Stimulated activated naive CD8-positive, alpha-beta T cell treated with anti-CD3 and anti-CD28 coated beads, Interleukin-15, Interleukin-2, amounts not matched to agents 100 ng/mL and 50 ng/mL, for 24 hours (primary cell): ENCODE data around the gene MCRIP2.
"Not testable (repeated sequence)": the region's sequence is repeated elsewhere in the genome, so short reads cannot be mapped to it uniquely, and the experiment has no call there.

Experiments used
- H3K27ac Mint-ChIP-seq: one replicate; pipeline ENCODE4 v1.8.0; 2021; ENCODE audit warnings: mild to moderate bottlenecking, mixed read lengths
- H3K27me3 Mint-ChIP-seq: one replicate; pipeline ENCODE4 v1.8.0; 2021; ENCODE audit warnings: mixed read lengths
- H3K36me3 Mint-ChIP-seq: one replicate; pipeline ENCODE4 v1.8.0; 2021; ENCODE audit warnings: low read depth, mixed read lengths
- H3K4me1 Mint-ChIP-seq: one replicate; pipeline ENCODE4 v1.8.0; 2021; ENCODE audit warnings: low read depth, mixed read lengths
- H3K4me3 Mint-ChIP-seq: one replicate; pipeline ENCODE4 v1.8.0; 2021; ENCODE audit warnings: mild to moderate bottlenecking, mixed read lengths
- H3K9me3 Mint-ChIP-seq: one replicate; pipeline ENCODE4 v1.8.0; 2021; ENCODE audit warnings: mixed read lengths

Gene MCRIP2

DNA sequence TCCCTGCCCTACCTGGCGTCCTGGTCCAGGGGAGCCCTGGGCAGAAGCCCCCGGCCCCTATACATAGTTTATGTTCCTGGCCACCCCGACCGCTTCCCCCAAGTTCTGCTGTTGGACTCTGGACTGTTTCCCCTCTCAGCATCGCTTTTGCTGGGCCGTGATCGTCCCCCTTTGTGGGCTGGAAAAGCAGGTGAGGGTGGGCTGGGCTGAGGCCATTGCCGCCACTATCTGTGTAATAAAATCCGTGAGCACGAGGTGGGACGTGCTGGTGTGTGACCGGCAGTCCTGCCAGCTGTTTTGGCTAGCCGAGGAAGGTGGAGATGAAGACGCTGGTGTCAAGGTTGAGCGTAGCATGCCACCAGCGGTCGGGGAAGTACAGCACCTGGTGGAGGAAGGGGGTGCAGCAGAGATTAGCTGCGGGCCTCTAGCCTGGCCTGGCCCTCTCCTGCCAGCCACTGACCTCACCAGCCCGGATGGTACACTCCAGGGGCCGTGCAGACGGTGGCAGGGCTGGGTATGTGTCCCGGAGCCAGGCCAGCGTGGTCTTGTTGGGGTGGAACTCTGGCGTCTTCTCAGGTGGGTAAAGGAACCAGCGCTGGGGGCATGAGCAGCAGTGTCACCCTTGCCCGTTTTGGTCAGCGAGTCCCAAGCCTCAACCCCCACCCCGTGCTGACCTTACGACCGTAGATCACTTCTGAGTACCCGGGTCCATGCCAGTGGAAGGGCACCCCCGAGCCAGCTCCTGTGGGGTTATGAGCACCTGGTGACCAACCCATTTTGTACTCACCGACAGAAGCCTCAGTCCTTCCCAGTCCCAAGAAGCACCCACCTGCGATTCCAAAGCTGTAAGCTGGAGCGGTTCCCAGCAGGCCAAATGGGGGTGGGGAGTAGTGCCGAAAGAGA is 41.1 kb downstream of the MCRIP2 start:
- peak overlapping the region; percentile 85 for H3K4me3 Mint-ChIP-seq
- peaks cover 33% of the 10 kb centered on the region for H3K4me1 Mint-ChIP-seq
- H3K27me3 Mint-ChIP-seq, result no peaks in the 10 kb centered on the region
- peaks cover 21% of the 10 kb centered on the region for H3K36me3 Mint-ChIP-seq
- H3K27ac Mint-ChIP-seq, result peak overlapping the region; percentile 63
- H3K9me3 Mint-ChIP-seq, result no peaks in the 10 kb centered on the region

DNA sequence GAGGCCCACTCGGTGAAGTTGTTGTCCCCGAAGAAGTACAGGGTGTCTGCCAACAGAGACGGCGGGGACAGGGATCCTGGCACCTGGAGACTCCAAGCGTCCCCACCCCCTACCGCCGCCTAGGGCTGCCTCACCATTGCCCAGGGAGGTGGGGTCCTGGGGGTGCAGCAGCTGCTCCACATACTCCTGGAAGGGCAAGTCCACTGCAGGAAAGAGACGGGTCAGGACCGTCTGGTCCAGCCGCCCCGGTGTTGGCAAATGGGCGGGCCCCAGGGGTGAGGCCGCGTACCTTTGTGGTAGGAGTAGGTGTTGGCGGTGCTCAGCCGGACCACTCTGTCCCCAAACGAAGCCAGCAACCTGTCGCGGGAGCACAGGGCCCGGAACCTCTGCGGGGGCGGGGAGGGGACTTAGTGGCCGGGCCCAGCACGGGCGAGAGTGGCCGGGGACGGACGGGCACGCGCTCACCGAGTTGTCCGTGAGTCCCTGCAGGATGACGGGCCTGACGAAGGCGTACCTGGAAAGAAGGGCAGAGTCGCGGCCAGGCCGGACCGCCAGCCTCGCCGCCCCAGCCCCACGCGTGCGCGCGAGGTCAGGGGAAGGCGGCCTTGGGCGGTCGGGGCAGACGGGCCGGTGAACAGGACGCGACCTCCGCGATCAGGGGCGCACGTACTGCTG is 41.9 kb downstream of the MCRIP2 start:
- no peaks in the 10 kb centered on the region for H3K27me3 Mint-ChIP-seq
- H3K4me3 Mint-ChIP-seq, result peak overlapping the region; percentile 85
- H3K36me3 Mint-ChIP-seq, result peaks cover 21% of the 10 kb centered on the region
- peaks cover 33% of the 10 kb centered on the region for H3K4me1 Mint-ChIP-seq
- H3K9me3 Mint-ChIP-seq, result no peaks in the 10 kb centered on the region
- peak overlapping the region; percentile 63 for H3K27ac Mint-ChIP-seq

DNA sequence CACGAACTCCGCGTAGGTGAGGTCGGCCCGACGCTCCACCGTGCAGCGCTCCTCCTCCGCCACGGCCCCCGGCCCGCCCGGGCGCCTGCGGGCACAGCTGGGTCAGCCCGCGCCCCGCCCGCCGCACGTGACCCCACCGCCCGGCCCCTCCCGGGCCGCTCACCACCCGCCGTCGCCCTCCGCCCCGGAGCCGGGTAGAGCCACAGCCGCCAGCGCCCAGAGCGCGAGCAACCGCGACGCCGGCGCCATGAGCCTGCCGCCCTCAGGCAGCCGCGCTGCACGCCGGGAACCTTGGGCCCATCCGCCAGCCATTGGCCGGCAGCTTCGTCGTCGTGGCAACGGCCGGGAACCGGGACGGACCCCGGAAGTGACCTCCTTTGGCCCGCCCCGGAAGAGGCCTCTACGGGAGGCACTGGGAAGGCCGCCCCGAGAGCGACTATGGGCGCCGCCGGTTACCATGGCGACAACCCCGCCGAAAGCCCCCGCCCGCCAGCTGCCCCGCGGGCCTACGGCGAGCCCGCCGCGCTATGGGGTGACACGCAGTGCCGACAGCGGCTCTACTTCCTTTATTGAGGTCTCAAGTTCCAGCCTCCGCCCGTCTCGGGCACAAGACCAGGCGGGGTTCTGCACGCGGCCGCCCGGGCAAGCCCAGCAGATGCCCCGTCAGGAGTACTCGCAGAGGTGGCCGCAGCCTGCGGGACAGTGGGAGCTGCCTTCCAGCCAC is 42.6 kb downstream of the MCRIP2 start, which contains the start of gene JMJD8:
Gene JMJD8 (minus strand): TSS at position 264 of the 724 bp plus-strand sequence. CDS start 15 bp downstream, at position 249.
- Mint-ChIP-seq H3K4me1 (peaks cover 39% of the 10 kb centered on the region), H3K9me3 (no peaks in the 10 kb centered on the region), H3K27ac (peak within 1 kb of the TSS; percentile 63), H3K27me3 (no peaks in the 10 kb centered on the region), H3K4me3 (peak within 1 kb of the TSS; percentile 85), H3K36me3 (peaks cover 21% of the 10 kb centered on the region)

GRCh38 chr16:684961-685696 is 43.5 kb downstream of the MCRIP2 start:
- H3K4me3 Mint-ChIP-seq, result peak overlapping the region; percentile 3

GRCh38 chr16:685967-686366 is 44.3 kb downstream of the MCRIP2 start:
- peaks cover 20% of the 10 kb centered on the region for H3K36me3 Mint-ChIP-seq
- H3K9me3 Mint-ChIP-seq, result no peaks in the 10 kb centered on the region
- no peak overlapping the region for H3K27ac Mint-ChIP-seq
- H3K4me1 Mint-ChIP-seq, result peaks cover 48% of the 10 kb centered on the region
- no peak overlapping the region for H3K4me3 Mint-ChIP-seq
- H3K27me3 Mint-ChIP-seq, result no peaks in the 10 kb centered on the region

More at GRCh38 chr16:684961-685696, 43.5 kb downstream of the MCRIP2 start:
- H3K27ac Mint-ChIP-seq, result no peak overlapping the region
- H3K36me3 Mint-ChIP-seq, result peaks cover 21% of the 10 kb centered on the region
- peaks cover 42% of the 10 kb centered on the region for H3K4me1 Mint-ChIP-seq
- no peaks in the 10 kb centered on the region for H3K9me3 Mint-ChIP-seq
- no peaks in the 10 kb centered on the region for H3K27me3 Mint-ChIP-seq

- Mint-ChIP-seq H3K4me1 (peaks cover 45% of the 10 kb centered on the region), H3K27ac (no peak overlapping the region), H3K27me3 (no peaks in the 10 kb centered on the region), H3K36me3 (peaks cover 13% of the 10 kb centered on the region), H3K9me3 (no peaks in the 10 kb centered on the region), H3K4me3 (no peak overlapping the region)
Measured at GRCh38 chr16:686459-687260, 45.0 kb downstream of the MCRIP2 start.

- Mint-ChIP-seq H3K36me3 (peaks cover 4% of the 10 kb centered on the region), H3K27ac (no peak overlapping the region), H3K27me3 (peaks cover 3% of the 10 kb centered on the region), H3K4me3 (peak overlapping the region; percentile 3), H3K9me3 (no peaks in the 10 kb centered on the region), H3K4me1 (peaks cover 36% of the 10 kb centered on the region)
Measured at GRCh38 chr16:687499-687898, 45.9 kb downstream of the MCRIP2 start.

GRCh38 chr16:689175-689897 is 47.7 kb downstream of the MCRIP2 start:
- H3K9me3 Mint-ChIP-seq, result no peaks in the 10 kb centered on the region

DNA sequence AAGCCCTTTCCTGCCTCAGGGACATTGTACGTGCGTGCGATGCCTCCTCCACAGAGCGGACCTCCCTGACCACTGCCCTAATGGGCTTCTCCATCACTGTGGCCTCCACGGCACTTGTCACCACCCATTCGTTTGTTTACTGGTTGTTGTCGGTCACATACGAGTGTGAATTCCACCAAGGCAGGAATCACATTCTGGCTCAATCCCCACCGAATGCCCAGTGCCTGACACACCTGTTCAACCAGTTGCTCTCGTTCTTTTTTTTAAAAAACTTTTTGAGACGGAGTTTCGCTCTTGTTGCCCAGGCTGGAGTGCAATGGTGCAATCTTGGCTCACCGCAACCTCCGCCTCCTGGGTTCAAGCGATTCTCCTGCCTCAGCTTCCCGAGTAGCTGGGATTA is 49.6 kb downstream of the MCRIP2 start:
- H3K27ac Mint-ChIP-seq, result peak overlapping the region; percentile 21

More at GRCh38 chr16:689175-689897, 47.7 kb downstream of the MCRIP2 start:
- H3K27ac Mint-ChIP-seq, result peak overlapping the region; percentile 77
- H3K4me1 Mint-ChIP-seq, result peaks cover 27% of the 10 kb centered on the region
- peaks cover 3% of the 10 kb centered on the region for H3K27me3 Mint-ChIP-seq
- H3K36me3 Mint-ChIP-seq, result no peaks in the 10 kb centered on the region
- H3K4me3 Mint-ChIP-seq, result peak overlapping the region; percentile 90

GRCh38 chr16:692356-693108 is 50.9 kb downstream of the MCRIP2 start:
- Mint-ChIP-seq H3K4me3 (no peak overlapping the region), H3K9me3 (no peaks in the 10 kb centered on the region), H3K27me3 (peaks cover 3% of the 10 kb centered on the region), H3K36me3 (no peaks in the 10 kb centered on the region), H3K4me1 (peaks cover 36% of the 10 kb centered on the region), H3K27ac (no peak overlapping the region)

More for the DNA sequence above, 49.6 kb downstream of the MCRIP2 start:
- H3K4me1 Mint-ChIP-seq, result peaks cover 30% of the 10 kb centered on the region
- H3K27me3 Mint-ChIP-seq, H3K9me3 Mint-ChIP-seq, H3K36me3 Mint-ChIP-seq: not testable (repeated sequence)
- H3K4me3 Mint-ChIP-seq, result peak overlapping the region; percentile 62

GRCh38 chr16:693364-693763 is 51.7 kb downstream of the MCRIP2 start:
- Mint-ChIP-seq H3K27me3 (peaks cover 3% of the 10 kb centered on the region), H3K27ac (no peak overlapping the region), H3K4me3 (no peak overlapping the region), H3K4me1 (peaks cover 36% of the 10 kb centered on the region), H3K36me3 (no peaks in the 10 kb centered on the region), H3K9me3 (no peaks in the 10 kb centered on the region)

DNA sequence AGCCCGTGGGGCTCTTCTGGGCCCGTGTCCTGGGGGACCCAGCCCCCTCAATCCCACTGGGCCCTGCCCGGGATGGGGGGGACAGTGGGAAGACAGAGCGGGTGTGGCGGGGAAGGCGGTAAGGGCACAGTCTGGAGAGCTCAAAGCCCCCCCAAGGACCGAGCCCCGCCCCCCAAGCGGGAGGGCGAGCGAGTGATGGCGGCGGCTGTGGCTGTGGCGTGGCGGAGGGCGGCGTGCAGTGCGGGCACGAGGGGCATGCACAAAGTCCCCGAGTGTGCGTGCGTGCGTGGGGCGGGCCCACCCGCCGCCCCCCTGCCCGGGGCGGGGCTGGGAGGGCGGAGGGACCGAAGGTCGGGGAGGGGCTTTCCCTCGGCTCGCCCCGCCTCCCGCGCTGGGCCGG is 52.1 kb downstream of the MCRIP2 start:
- Mint-ChIP-seq H3K27ac (no peak overlapping the region), H3K27me3 (peaks cover 3% of the 10 kb centered on the region), H3K9me3 (no peaks in the 10 kb centered on the region), H3K4me3 (no peak overlapping the region), H3K36me3 (no peaks in the 10 kb centered on the region), H3K4me1 (peaks cover 34% of the 10 kb centered on the region)
